Central memory CD4-positive, alpha-beta T cell (primary cell): ENCODE data around the gene POFUT2.
A peak's percentile ranks its signal among the peaks of the same experiment; 100 is the strongest.

ENCODE experiments used
- DNase-seq: peaks from one replicate; pipeline ENCODE4 v3.0.0; 2022

The POFUT2 gene

DNA sequence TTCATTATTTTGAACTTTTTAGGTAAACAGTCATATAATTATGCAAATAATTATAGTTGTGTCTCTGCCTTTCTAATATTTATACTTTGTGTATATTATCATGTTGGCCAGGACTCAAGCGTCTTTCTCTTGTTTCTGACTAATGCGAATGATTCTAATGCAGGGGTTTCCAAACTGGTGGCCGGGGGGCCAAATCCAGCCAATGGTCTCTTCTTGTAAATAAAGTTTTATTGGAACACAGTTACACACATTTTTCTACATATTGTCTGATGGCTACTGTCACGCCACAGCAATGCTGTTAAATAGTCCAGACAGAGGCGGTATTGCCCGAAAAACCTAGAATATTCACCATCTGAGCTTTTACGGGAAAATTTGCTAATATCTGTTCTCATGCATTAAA lies 8.9 kb upstream of the POFUT2 start:
- DNase-seq, result no peak

DNA sequence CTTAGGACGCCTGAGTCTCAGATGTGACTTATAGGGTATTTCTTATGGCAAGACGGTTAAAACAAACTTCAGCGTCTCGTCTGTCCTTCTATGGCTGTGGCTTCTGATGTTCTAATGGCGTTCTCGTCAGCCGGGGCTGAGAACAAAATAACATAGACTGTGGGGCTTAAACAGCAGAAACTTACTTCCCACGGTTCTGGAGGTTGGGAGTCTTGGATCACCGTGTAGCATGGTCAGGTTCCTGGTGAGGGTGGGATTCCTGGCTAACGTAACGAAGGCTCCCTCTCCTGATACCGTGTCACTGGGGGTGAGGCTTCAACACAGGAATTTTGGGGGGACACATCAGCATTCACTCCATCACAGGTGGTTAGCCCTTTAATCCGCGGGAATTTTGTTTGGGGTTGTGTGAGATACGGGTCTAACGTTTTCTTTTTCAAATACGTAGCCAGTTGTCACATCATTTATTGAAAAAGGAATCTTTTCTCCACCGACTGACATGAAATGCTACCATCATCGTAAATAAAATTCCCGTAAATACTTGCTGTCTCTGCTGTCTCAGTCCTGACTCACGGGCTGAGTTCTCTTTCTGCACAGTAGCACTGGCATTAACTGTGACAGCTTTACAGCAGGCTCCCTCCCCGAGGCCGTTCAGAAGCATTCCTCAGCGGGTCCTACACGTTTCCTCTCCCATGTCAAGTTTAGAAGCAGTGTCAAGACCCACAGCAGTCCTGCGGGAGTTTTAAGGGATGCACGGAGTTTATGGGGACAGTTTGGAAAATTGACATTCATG lies 8.1 kb upstream of the POFUT2 start:
- no peak for DNase-seq

DNA sequence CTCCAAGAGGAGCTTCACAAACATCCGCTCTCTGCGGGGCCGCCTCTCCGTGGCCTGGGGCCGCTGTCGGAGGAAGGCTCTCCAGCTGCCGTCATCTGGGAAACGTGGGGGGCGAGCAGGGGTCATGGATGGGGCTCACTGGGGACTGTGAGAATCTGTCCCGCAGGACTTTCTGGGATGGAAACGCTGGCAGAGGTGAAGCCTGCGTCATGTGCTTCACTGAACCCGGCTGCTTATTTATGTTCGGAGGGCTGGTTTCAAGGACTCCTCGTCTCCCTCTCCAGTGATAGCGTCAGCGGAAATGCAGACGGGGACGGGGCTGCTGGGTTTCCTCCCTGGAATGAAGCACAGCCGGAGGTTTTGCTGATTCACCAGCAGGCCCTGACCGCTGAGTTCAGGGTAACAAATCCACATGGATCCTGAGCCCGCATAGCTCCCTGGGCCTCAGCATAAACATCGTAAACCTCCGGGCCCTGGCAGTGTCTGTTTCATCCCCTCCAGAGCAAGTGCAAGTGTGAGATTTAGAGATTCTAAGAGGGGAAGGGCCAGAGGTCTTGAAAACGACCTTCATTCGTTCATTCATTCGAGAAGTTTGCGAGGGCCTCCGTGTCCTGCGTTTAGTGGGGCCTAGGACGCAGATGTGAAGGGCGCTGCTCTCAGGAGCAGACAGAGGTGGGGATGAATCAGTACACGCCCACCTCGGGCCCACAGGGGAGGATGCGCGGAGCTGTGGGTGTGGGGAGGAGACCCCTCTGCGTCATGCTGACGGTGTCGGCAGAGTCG lies 7.0 kb upstream of the POFUT2 start:
- no peak for DNase-seq

DNA sequence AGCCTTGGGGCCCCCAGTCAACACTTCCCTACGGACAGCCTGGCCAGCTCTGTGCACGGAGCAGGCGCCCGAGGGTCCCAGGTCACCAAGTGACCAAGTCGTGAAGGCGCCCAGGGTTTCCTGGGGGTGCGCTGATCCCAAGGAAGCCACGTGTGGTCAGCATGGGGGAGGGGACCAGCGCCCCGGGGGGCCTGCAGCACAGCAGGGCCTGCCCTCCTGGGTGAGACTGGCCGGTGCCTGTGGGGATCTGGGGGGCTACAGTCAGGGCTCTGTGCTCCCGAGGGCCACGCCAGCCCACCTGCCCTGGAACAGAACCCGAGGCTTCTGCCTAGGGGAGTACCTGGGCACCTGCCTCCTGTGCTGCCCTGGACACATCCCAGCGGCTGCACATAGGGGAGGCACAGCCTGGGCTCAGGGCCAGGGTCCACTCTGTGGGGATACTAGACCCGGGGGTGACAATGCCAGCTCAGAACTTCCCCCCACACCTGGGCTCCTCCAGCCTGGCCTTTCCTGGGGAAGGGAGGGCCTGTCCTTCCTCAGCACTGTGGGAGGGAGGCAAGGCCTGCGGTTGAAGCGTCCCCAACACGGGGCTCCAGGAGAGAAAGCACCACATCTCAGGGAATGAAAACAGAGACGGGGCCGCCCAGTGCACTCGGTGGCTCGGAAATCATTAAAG lies 6.2 kb upstream of the POFUT2 start:
- DNase-seq, result no peak

DNA sequence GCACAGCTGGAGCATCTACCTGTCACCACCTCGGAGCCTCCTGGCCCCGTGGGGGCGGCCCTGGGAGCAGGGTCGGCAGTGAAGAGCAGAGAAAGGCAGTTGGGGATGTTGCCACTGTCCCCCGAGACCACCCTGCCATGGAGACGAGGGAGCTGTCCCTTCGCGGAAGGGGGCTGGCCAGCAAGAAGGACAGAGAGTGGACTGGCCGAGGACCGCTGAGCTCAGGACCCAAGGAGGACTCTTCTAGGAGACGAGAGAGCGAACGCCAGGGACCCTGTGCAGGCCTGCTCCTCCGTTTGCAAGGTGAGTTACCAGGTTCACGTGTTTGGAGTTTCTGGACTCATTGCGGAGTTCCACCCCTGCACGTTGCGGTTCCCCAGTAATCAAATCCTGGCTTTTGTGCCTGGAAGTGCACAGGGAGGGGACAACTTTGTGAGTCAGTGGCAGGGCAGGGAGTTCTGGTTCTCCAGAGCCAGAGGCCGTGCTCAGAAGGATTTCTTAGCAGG lies 5.6 kb upstream of the POFUT2 start:
- no peak for DNase-seq

DNA sequence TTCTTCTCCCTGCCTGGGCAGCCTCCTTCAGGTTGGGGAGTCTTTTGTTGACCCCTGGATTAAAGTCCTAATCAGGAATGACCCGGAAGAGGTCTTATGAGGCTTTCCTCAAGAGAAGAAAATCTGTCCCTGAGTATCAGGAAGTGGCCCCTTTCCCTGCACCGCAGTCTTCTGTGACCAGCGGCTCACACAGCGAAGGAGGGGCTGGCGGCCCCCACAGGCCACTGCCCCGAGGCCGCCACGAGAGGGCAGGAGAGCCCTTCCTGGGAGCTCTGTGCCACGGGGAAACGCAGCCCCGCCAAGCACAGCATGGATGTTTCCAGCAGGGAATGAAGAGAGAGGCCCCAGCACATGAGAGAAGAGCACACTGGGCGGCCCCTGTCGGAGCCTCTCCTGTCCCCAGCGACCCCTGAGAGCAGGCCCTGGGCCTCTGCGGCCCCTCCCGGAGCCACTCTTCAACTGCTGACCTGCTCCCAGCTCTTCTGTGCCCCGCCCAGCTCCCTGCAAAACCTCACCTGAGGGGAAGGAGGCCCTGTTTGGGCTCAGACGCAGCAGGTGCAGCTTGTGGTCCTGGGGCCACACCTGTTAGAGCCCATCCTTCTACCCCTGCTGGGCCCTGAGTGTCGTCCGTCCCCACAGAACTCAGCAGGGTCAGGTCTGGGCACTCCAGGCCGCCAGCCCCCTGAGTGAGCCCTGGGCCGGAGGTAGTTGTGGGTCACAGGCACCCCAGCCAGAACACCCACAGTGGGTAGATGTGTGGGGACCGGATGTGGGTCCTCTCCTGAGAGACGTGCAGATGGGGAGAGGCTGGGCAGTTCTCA lies 4.9 kb upstream of the POFUT2 start:
- peak; percentile 63 for DNase-seq

DNA sequence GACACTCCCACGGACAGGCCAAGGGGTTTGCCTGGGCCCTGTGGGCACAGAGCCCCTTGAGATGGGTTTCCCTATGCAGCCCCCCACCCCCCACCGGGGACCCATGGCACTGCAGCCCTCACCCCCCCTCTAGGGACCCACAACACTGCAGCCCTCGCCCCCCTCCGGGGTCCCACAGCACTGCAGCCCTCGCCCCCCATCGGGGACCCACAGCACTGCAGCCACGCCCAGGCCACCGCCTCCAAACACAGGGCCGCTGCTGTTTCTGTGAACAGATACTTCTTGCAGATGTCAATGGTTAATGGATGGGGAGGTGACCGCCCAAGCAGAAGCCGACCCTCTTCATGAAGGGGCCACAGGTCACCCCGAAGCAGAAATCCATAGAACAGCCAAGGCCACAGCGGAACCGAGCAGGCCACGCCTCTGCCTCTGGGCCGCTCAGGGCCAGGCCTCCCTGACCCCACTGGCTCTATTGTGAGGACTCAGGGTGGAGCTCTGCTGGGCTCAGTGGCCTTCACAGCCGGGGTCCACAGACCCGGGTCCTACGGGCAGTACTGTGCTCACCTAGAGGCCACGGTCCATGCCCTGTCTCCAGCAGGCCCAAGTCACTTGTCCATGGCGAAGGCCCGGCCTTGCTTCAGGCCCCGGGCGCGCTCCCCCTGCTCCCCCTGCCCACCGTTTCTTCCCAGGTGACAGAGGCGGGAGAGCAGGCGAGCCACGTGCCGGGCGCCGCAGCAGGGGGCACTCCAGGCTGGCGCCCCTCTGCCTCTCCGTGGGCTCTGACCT lies 4.1 kb upstream of the POFUT2 start:
- DNase-seq, result no peak

DNA sequence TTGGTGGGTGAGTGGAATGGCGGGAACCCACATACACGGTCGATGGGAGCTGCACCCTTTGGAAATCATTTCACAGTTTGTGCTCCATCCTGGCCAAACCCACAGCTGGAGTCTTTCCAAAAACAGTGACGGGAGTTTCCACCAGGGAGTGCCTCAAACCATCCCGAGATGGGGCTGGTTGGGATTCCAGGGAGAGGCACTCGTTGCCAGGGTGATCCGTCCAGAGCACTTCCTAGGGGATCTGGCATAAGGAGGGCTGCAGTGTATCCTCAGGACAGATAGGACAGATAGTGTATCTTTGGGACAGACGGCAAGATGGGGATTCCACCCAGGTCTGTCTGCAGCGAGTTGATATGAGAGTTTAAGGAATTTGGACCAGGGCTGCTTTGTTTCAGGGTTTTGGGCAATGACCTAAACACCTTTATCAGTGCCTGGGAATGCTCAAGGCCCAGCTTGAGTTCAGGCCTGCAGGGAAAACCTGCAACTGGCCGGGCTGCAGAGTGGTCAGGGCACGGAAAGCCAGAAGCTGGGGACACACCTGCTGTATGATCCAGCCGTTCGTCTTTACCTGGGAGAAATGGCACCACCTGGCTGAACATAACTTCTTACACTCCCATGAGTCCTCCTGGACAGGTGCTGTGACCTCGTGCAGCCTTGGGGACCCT lies 3.4 kb upstream of the POFUT2 start:
- no peak for DNase-seq

DNA sequence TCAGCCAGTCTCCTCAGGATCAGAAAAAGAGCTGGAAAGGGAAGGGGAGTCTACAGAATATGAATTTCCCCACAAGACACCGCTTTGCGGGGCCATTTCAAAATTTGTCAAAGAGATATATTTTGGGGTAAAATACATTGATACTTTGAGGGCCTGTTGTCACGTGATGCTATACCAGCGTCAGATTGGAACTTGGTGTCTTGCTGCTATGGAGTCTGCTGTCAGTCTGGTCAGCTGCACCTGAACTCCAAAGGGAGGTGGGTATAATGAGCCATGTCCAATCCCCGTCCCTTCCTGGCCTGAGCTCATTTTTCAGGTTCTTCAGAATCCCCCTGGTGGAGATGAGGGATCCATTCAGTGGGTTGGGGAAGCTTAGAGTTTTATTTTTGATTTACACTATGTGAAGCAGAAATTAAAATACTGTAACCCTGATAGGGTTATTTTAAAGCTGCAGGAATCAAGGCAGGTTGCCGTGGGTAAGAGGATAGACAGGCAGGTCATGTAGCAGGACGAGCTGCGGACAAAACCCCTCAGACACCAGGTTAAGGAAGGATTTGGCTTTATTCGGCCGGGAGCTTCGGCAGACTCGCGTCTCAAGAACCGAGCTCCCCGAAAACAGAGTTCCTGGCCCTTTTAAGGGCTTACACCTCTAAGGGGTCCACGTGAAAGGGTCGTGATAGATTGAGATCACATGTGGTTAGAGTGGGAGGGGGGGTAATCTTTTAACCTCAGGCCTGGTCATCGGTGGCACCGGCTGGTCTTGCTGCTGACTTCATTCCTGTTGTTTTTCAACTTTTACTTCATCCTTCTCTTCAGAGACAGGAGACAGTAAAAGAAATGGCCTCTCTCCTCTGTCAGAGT lies 2.2 kb upstream of the POFUT2 start:
- no peak for DNase-seq

DNA sequence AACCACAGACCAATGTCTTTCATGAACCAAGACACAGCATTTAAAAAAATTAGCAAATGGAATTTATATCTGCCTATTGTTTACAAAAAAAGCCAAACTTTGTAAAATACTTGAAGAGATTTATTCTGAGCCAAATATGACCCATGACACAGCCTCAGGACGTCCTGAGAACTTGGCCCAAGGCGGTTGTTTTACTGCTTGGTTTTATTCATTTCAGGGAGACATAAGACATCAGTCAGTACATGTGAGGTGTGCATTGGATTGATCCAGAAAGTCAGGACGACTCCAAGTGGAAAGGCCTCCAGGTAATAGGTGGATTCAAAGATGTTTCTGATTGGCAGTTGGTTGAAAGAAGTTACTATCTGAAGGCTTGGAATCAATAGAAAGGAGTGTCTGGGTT lies 1.4 kb upstream of the POFUT2 start:
- no peak for DNase-seq

DNA sequence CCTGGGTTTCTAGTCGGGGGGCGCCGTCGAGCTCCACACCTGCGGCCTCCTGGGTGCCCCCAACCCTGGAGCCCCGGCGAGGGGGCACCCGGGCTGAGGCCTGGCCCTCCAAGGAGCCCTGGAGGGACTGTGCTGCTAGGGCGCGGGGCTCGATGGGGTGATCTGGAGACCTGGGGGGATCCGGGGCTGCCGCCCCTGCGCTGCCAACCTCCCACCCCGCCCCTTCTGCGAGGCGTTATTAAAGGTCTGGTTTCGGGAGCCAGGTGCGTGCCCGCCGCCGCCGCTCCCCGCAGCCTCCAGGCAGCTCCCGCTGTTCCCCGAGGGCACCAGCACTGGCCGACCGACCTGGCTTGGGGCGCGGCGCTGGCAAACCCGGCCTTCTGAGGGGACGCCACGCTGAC lies 746 bp upstream of the POFUT2 start:
- DNase-seq, result no peak

DNA sequence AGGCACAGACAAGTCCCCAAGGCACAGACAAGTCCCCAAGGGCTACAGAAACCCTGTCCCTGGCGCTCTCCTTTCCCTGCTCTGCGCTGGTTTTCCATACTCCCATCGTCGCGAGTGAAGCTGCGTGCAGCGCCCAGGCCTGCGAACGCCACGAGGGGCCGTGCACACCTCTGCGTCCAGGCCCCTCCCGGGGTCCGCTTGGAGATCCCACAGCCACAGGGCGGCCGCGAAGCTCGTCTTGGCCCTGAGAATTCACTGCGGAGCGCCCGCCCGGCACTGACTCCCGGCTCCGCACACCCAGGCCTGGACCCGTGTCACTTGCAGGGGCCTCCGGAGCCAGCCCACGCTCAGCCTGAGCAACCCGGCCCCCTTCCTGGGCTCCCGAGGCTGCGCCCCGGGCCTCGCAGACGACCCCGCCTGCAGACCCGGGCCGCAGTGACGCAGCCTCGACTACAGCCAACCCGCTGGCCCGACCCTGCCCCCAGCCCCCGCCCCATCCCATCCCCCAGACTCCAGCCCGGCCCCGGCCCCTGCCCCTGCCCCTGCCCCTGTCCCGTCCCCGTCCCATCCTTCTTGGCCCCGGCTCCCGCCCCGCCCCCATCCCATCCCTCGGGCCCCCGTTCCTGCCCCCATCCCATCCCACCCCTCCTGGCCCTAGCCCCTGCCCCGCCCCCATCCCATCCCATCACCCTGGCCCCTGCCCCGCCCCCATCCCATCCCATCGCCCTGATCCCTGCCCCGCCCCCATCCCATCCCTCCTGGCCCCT lies 841 bp downstream of the POFUT2 start:
- no peak for DNase-seq

DNA sequence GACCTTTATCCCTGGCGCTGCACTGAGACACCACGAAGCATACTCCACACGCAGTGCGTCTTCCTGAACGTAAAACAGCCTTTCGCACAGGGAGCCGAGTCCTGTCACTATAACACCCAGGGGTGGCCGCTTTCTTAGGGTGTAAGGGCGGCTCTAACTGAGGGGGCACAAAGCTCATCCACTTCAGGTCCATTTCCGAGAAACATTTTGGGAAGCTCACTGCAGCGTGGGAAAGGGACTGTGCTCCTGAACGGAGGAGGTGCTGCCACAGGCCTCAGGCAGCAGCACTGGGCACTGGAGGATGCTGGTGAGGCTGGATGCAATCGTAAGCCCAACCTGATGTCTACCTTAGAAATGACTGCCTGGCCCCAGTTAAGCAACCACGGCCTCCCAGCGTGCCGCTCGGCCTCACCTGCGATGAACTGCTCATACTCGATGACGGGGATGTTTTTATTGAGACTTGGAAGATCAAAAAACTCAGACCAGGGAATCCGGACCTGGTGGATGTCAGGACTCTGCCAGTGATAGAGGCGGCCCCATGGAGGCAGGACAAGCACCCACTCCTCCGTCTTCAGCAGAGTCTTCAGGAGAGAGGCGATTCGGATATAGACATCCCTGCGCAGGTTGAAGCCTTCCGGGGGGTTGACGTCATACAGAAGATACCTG lies 2.3 kb downstream of the POFUT2 start:
- no peak for DNase-seq

DNA sequence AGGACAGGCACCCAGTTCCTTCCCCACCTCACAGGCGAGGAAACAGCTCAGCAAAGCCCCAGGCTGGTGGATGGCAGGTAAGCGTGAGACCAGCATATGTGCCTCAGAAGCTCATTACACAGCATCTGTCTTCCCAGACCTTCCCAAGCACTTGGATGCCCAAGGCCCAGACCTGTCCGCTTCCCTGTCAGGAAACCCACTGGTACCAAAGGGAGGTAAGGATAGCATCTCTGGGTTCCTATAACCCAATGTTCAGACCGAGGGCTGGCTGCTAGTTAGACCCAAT lies 3.3 kb downstream of the POFUT2 start:
- no peak for DNase-seq

DNA sequence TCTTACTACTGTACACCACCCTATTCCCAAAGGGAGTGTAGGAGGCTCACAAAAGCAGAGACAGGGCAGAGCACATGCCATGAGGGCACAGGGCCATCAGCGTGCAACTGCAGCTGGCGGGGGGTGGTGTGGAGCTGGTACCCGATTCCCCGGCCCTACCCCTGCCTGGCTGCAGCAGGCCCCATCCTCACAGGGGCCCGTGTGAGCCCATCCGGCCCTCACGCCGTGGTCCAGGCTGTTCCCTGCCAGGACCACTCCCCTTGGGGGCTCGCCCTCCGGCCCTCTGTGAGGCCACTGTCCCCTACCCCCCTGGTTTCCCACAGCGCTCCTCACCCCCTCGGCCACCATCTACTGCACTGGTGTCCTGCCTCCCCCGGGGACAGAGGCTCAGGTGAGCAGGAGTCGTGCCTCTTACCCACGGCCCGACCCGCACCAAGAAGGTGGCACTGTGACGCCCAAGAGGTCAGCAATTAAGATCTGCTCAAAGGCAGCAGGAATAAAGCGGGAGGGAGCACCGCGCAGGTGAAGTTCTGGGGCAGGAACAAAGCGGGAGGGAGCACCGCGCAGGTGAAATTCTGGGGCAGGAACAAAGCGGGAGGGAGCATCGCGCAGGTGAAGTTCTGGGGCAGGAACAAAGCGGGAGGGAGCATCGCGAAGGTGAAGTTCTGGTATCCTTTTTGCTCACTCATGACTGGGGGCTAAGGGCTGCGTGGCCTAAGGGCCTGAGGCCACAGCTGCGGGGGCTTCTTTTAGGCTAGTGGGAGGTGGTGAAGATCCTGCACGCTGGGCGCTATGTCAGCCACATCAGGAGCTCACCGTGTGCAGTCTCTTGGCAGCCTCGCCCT lies 3.9 kb downstream of the POFUT2 start:
- no peak for DNase-seq

DNA sequence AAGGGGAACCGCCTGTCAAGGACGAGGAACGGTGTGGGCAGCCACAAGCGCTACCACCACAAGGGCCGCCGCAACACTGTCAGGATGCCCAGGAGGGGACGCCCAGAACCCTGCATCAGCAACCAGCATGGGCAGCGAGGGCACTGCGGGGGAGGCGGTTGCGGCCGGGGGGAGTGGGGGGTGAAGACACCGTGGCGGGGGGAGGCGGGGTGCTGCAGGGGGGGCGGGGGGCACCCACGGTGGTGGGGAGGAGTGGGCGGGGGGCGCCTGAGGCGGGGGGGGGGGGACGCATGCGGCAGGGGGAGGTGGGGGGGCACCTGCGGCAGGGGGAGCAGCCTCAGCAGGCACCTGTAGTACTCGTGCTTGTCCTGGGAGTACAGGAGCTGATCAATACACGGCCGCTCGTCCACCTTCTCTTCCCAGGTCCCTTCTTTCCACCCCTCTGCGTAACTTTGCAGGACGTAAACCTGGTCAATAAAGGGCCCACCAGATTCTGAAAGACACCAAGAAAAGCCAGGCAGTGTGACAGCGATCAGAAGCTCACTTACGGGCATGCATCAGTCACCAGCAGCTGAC lies 4.6 kb downstream of the POFUT2 start:
- no peak for DNase-seq

DNA sequence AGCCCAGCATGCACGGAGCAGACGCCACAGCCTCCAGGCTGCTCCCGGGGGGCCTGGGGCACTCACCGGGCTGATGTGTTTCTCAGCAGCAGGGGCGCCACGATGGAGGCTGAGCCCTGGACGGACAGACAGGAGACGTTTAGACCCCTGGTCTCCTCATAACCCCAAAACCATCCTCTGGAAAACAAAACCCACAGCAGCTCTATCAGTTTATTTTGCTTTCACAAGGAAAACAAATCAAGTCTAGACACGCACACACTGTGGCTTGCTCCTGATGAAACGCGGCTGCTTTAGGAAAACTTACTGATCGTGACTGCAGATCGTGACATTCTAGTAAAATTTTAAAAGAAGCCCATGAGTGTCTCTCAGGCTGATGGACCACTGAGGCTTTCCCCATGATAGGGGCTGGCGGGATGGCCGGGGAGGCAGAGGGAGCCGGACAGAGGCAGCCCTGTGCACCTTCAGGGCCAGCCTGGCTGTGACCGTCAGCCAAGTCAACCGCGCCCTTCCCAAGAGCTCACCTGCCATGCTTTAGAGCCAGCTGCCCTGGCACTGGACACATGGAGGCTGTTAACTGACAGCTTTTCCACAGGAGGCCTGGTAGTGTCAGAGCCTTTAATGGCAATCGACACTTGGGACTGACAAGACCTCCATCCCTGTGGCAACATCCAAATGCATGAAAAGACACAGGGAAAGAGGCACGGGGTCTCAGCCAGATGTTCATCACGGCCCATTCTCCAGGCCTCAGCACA lies 5.2 kb downstream of the POFUT2 start:
- DNase-seq, result no peak
